HepG2 (cell line): ENCODE results near the gene GADD45A. TPM values are rescaled to one million over a fixed set of nuclear protein-coding genes. Genes with fewer than 3 reads are reported as not detected.

Experiments used
- CEBPZ ChIP-seq: IDR thresholded peaks from 2 replicates; pipeline ENCODE4 v1.6.1; 2012; ENCODE audit warnings: low read length, improper control_type of control experiment
- DR1 ChIP-seq: sonication (generic); formaldehyde crosslinking; IDR thresholded peaks from 2 replicates; pipeline ENCODE4 v1.8.0; 2021; ENCODE audit warnings: mild to moderate bottlenecking, missing genetic modification reagents, inconsistent platforms
- MED13 ChIP-seq: sonication (generic); formaldehyde crosslinking; IDR thresholded peaks from 2 replicates; pipeline ENCODE4 v1.5.0; 2020; ENCODE audit warnings: missing genetic modification reagents
- MEF2D ChIP-seq: sonication (generic); formaldehyde crosslinking; IDR thresholded peaks from 2 replicates; pipeline ENCODE4 v1.5.1; 2020; ENCODE audit warnings: mild to moderate bottlenecking, missing genetic modification reagents
- NR2F2 ChIP-seq: IDR thresholded peaks from 2 replicates; pipeline ENCODE4 v1.6.1; 2012; ENCODE audit warnings: low read depth, inconsistent platforms, borderline replicate concordance
- PRDM4 ChIP-seq: sonication (generic); formaldehyde crosslinking; IDR thresholded peaks from 2 replicates; pipeline ENCODE4 v1.9.0; 2021; ENCODE audit warnings: missing genetic modification reagents, borderline replicate concordance
- PRMT3 ChIP-seq: sonication (generic); formaldehyde crosslinking; IDR thresholded peaks from 2 replicates; pipeline ENCODE4 v1.8.1; 2022; ENCODE audit warnings: low read depth, mild to moderate bottlenecking, moderate library complexity, missing genetic modification reagents, borderline replicate concordance
- YEATS2 ChIP-seq: sonication (generic); formaldehyde crosslinking; IDR thresholded peaks from 2 replicates; pipeline ENCODE4 v1.4.0; 2020; ENCODE audit warnings: missing genetic modification reagents, borderline replicate concordance
- ZNF563 ChIP-seq: sonication (generic); formaldehyde crosslinking; IDR thresholded peaks from 2 replicates; pipeline ENCODE4 v1.8.0; 2022; ENCODE audit warnings: mild to moderate bottlenecking, moderate library complexity, missing genetic modification reagents
- ZSCAN9 ChIP-seq: IDR thresholded peaks from 2 replicates; pipeline ENCODE4 v1.6.1; 2016; ENCODE audit warnings: borderline replicate concordance
- polyA plus RNA-seq, 8 experiments: library from polyadenylated mRNA; depleted of rRNA in 3 of 8; stranded (reverse) in 7 of 8; unstranded in 1 of 8; fragments of >200 nt; fragmentation: Illumina TruSeq in 4 of 8; extraction: Trizol in 4 of 8; gene quantifications; 2 replicates each; pipeline versions ENCODE4 v1.2.1 to v1.2.3, GENCODE V29; 2011 to 2016; ENCODE audit warnings: low read depth in 4 of 8, missing spikeins in 1 of 8, mixed read lengths in 1 of 8; ENCODE audit not compliant: insufficient read depth in 1 of 8
- total RNA-seq, 5 experiments: library from RNA; depleted of rRNA; stranded (reverse); fragments of >200 nt; fragmentation: Illumina TruSeq; extraction: Trizol; gene quantifications; 2 replicates each; pipeline ENCODE4 v1.2.3, GENCODE V29; 2016; ENCODE audit warnings: low read depth in 1 of 5
- TF ChIP-seq, protein P1 (sequence below): sonication (generic); formaldehyde crosslinking; IDR thresholded peaks from 2 replicates; pipeline ENCODE4 v1.8.0; 2022; ENCODE audit warnings: missing genetic modification reagents, mild to moderate bottlenecking, borderline replicate concordance
- TF ChIP-seq, protein P2 (sequence below): fragments of 450-650 bp; IDR thresholded peaks from 2 replicates; pipeline ENCODE4 v1.6.1; 2017; ENCODE audit warnings: mild to moderate bottlenecking
- TF ChIP-seq, protein P3 (sequence below): sonication (generic); formaldehyde crosslinking; IDR thresholded peaks from 2 replicates; pipeline ENCODE4 v1.5.1; 2020; ENCODE audit warnings: missing genetic modification reagents, mild to moderate bottlenecking, borderline replicate concordance

Gene GADD45A
- total and polyA plus RNA-seq, 2 of the 13 experiments (the other 11 are each of a cell fraction or from before 2014, with no cell fraction given) = 33.2 to 46.2 TPM

DNA sequence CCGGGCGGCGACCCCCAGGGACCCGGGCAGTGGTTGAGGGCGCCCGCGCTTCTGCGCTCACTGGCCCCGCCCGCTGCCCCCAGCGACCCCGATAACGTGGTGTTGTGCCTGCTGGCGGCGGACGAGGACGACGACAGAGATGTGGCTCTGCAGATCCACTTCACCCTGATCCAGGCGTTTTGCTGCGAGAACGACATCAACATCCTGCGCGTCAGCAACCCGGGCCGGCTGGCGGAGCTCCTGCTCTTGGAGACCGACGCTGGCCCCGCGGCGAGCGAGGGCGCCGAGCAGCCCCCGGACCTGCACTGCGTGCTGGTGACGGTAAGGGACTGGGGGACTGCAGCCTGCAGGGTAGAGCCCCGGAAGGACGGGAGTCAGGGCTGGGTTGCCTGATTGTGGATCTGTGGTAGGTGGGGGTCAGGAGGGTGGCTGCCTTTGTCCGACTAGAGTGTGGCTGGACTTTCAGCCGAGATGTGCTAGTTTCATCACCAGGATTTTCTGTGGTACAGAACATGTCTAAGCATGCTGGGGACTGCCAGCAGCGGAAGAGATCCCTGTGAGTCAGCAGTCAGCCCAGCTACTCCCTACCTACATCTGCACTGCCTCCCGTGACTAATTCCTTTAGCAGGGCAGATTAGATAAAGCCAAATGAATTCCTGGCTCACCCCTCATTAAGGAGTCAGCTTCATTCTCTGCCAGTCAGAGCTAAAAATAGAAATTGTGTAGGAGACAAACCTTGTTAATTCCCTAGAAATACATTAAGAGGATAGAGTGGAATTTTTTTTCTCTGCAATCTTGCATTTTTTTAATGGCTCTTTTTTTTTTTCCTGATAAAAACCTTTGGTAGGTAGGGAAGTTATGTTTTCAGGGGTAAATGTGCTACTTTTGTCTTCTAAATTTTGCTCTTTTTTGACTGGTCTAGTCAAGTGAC is 1.5 kb downstream of the GADD45A start (continued):
- TF ChIP-seq MED13 (CRISPR knock-in tag) (no peak), NR2F2 (no peak), PRDM4 (CRISPR knock-in tag) (no peak), ZSCAN9 (no peak; the same call in 1 of the 2 replicates), YEATS2 (CRISPR knock-in tag) (no peak; the same call in 1 of the 2 replicates), DR1 (no peak), PRMT3 (CRISPR knock-in tag) (0 out of 2 replicates have a peak, but pooled peaks have one; percentile 28), MEF2D (no peak), CEBPZ (no peak), ZNF563 (CRISPR knock-in tag) (no peak)
- TF ChIP-seq, protein P1, sequence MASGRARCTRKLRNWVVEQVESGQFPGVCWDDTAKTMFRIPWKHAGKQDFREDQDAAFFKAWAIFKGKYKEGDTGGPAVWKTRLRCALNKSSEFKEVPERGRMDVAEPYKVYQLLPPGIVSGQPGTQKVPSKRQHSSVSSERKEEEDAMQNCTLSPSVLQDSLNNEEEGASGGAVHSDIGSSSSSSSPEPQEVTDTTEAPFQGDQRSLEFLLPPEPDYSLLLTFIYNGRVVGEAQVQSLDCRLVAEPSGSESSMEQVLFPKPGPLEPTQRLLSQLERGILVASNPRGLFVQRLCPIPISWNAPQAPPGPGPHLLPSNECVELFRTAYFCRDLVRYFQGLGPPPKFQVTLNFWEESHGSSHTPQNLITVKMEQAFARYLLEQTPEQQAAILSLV (CRISPR knock-in tag) = peak; percentile 27; the same call in 1 of the 2 replicates
- TF ChIP-seq, protein P2, sequence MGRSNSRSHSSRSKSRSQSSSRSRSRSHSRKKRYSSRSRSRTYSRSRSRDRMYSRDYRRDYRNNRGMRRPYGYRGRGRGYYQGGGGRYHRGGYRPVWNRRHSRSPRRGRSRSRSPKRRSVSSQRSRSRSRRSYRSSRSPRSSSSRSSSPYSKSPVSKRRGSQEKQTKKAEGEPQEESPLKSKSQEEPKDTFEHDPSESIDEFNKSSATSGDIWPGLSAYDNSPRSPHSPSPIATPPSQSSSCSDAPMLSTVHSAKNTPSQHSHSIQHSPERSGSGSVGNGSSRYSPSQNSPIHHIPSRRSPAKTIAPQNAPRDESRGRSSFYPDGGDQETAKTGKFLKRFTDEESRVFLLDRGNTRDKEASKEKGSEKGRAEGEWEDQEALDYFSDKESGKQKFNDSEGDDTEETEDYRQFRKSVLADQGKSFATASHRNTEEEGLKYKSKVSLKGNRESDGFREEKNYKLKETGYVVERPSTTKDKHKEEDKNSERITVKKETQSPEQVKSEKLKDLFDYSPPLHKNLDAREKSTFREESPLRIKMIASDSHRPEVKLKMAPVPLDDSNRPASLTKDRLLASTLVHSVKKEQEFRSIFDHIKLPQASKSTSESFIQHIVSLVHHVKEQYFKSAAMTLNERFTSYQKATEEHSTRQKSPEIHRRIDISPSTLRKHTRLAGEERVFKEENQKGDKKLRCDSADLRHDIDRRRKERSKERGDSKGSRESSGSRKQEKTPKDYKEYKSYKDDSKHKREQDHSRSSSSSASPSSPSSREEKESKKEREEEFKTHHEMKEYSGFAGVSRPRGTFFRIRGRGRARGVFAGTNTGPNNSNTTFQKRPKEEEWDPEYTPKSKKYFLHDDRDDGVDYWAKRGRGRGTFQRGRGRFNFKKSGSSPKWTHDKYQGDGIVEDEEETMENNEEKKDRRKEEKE = no peak
- TF ChIP-seq, protein P3, sequence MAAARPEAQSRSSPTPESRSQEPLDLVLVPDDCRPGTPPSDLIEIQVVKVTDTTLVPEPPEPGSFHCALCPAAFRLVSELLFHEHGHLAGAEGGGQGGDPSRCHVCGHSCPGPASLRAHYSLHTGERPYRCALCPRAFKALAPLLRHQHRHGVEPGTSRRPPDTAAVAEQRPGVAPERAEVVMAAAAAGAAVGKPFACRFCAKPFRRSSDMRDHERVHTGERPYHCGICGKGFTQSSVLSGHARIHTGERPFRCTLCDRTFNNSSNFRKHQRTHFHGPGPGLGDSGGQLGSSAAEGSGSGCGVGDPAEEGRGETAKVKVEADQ (CRISPR knock-in tag) = peak; percentile 80
